Ammon's horn (tissue), 1 donor: ENCODE results near the gene WNT8A.

Experiments
- DNase-seq: peaks from one replicate; pipeline ENCODE4 v3.0.0-alpha.2; 2016; ENCODE audit warnings: low spot score

Gene WNT8A

GRCh38 chr5:138091685-138092084, 7.9 kb downstream of the WNT8A start:
- DNase-seq, result no peak

- no peak for DNase-seq
These were observed 8.5 kb downstream of the WNT8A start for GRCh38 chr5:138092301-138092700.

- DNase-seq, result no peak
These were observed 9.2 kb downstream of the WNT8A start for GRCh38 chr5:138093036-138093435.

GRCh38 chr5:138095100-138095907, 11.5 kb downstream of the WNT8A start:
- no peak for DNase-seq

GRCh38 chr5:138096363-138096762, 12.5 kb downstream of the WNT8A start:
- no peak for DNase-seq

- DNase-seq, result no peak
These were observed 13.4 kb downstream of the WNT8A start for GRCh38 chr5:138096997-138097828.

GRCh38 chr5:138102454-138103318, 18.9 kb downstream of the WNT8A start:
- DNase-seq, result no peak

DNA sequence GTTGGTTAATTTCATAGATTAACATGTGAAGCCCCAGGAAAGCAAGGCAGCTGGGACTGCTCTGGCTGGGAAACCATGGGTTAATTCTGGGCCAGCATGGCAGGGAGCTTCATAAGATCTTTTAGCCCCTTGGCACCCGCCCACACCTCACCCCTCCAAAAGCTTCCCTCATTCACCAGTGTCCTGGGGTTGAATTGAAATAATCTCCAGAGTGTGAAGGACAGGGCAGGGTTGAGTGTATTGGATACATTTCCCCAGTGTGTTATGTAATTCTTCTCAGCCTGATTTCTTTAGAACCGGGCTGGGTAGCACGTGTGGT, 19.4 kb downstream of the WNT8A start:
- DNase-seq, result no peak

DNA sequence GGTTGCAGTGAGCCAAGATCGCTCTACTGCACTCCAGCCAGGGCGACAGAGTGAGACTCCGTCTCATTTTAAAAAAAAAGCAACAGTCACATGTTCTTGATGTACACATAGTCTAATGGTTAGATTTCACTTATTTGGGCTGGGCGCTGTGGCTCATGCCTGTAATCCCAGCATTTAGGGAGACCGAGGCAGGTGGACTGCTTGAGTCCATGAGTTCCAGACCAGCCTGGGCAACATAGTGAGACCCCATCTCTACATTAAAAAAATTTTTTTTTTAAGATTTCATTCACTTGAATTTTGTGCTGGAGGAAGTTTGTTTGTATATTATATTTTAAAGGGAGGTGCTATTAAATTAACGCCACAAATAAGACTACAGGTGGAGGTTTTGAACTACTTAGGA, 21.9 kb downstream of the WNT8A start:
- DNase-seq, result no peak

- DNase-seq, result no peak
These were observed 23.4 kb downstream of the WNT8A start for GRCh38 chr5:138107213-138107612.

- DNase-seq, result no peak
These were observed 25.8 kb downstream of the WNT8A start for GRCh38 chr5:138109463-138110265.

DNA sequence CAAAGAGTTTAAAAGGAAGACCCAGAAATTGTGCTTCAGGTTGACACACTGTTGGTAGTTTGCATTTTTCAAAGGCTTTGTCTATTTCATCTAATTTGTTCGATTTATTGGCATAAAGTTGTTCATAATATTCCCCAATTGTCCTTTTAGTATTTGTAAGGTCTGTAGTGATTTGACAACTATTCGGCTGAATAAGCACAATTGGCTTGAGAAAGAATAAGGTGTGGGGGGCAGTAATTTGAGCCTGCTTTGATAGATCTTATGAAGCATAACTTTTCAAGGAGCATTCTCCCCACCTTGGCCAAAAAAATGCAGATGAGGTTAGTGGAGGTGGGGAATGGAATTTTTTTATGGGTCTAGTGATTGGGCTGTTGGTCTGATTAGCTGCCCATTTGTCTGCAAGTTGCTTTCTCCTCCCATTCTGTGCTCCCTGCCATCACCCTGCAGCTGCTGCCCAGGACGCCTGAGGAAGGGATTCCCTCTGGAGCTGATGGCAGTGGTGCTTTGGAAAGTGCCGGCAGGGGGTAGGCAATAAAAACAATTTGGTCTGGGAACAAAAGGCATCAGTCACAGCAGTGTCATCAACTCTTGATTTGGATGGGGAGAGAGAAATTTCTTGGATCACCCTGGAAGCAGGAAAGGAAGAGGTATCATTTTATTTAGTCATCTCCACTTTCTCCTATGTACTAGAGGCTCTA, 26.6 kb downstream of the WNT8A start:
- no peak for DNase-seq

DNA sequence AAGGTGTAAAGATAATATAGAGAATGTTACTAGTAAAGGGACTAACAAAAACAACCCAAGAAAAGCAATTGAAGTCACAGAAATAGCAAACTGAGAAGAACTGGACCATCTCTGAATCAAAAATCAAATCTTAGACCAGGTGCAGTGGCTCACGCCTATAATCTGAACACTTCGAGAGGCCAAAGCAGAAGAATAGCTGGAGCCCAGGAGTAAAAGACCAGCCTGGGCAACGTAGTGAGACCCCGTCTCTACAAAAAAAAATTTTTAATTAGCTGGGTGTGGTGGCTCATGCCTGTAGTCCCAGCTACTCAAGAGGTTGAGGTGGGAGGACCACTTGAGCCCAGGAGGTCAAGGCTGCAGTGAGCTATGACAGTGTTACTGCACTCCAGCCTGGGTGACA, 27.3 kb downstream of the WNT8A start:
- DNase-seq, result no peak

GRCh38 chr5:138111937-138112336, 28.1 kb downstream of the WNT8A start:
- DNase-seq, result no peak

DNA sequence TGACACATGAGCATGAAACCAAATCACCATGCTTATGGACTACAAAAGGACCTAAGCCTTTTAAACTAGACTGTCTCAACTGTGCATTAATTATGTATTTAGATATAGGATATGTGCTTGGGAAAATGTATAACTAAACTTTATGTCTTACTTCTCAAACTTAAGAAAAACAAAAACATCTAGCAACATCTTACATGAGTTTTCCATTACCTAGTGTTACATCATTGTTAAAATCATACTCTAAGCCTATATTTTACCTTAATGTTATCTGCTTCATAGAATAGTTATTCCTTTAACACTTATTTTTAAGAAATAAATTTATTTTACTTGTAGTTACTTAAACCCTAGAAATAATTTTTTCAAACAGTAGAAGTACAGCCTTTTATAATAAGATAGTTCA, 31.4 kb downstream of the WNT8A start:
- no peak for DNase-seq

DNA sequence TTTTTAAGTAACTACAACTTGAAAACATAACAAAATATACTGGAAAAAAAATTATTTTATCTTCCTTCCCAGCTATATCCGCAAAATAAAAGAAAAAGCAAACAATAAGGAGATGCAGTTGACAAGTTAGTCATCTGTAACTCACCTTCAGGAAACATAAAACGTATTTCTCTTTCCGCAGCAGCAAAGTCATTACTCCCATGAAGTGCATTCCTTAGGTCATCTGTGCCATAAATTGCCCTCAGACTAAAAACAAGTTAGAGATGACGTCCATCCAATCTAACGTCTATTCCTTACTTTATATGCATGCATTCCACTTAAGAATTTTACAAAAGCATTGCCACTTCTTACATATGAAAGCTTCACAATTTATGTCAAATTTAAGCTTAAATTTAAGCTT, 44.5 kb downstream of the WNT8A start:
- no peak for DNase-seq

DNA sequence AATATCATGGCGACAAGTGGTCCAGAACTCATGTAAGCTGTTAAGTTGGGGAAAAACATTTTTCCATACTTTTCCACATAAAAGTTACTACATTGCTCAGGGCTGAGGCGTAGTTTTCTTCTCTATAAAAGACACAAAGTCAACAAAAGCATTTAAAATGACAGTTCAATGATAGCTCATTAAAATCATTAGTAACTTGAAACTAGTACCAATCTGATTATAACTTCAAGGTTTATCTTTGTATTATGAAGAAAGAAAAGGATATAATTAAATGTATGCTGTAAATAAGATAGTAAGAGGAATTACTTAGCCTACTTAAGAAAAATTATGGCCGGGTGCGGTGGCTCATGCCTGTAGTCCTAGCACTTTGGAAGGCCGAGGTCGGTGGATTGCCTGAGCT, 45.5 kb downstream of the WNT8A start:
- no peak for DNase-seq

DNA sequence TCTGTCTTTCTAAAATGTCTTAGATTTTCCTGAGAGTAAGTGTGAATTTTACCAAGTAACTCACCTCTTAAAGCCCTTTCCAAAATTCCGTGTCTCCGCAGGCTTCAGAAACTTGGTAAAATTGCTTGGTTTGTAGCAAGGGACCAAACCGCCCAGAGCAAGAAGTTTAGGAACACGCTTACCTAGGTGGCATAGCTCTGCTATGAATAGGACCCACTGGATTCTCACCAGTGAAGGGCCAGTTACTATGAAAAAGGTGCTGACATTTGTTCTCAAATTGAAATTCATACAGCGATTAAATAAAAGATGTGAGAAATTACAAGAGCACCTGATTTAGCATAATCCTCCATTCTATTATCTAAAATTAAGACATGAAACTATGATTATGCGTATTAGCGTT, 48.7 kb downstream of the WNT8A start:
- DNase-seq, result no peak

- DNase-seq, result peak; percentile 86
These were observed 55.3 kb downstream of the WNT8A start, which contains the start of gene NME5 for GRCh38 chr5:138138949-138139780. Gene NME5, minus strand, starts transcription at chr5:138139428. Its CDS starts 648 bp downstream, at chr5:138138780.

GRCh38 chr5:138139781-138140090, 55.9 kb downstream of the WNT8A start:
- no peak for DNase-seq
